Hepatocyte (in vitro differentiated cells): ENCODE results near the gene FOLR1.

Source experiments
- EZH2 ChIP-seq: fragments of 200-600 bp; sonication (generic); IDR thresholded peaks from 2 replicates; pipeline ENCODE4 v1.6.1; 2016; ENCODE audit warnings: antibody characterized with exemption, mild to moderate bottlenecking, borderline replicate concordance
- EZH2phosphoT487 ChIP-seq: fragments of 200-600 bp; sonication (generic); IDR thresholded peaks from one replicate; pipeline ENCODE4 v1.6.1; 2018; ENCODE audit warnings: antibody characterized with exemption, mild to moderate bottlenecking, low read depth, moderate library complexity; ENCODE audit not compliant: unreplicated experiment, severe bottlenecking
- TF ChIP-seq, protein P1 (sequence below): fragments of 200-600 bp; sonication (generic); IDR thresholded peaks from 2 replicates; pipeline ENCODE4 v1.5.1; 2016; ENCODE audit warnings: antibody characterized with exemption, mild to moderate bottlenecking; ENCODE audit not compliant: poor library complexity

DNA sequence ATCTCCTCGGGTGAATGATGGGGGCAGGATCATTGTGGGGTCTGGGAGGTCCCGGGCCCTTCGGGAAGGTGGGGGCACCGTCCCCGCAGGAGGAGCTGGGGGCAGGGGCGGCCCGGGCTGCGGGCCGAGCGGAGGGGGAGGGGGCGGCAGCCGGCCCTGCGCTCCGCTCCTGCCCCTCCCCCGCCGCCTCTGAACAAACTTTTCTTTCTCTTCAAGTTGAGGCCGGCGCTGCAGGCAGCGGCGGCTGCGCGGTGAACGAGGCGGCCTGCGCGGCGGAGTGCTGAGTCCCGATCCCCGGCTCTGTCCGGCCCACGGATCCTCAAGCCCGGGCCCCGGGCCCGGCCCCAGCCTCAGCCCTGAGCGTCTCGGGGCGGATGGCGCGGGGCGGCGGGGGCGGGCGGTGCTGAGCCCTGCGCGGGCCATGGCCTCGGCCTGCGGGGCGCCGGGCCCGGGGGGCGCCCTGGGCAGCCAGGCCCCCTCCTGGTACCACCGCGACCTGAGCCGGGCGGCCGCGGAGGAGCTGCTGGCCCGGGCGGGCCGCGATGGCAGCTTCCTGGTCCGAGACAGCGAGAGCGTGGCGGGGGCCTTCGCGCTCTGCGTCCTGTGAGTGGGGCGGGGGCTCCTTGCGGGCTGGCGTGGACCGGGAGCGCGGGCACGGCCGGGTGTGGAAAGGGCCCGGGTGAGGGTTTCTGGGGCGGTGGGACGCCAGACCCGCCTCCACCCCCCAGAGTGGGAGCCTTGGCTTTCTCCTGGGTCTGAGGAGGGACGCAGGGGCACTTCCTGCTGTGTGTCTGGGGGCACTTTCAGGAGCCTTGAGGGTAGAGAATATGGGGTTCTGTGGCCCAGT, 32.8 kb downstream of the FOLR1 start, which contains the start of gene INPPL1:
- TF ChIP-seq, protein P1, sequence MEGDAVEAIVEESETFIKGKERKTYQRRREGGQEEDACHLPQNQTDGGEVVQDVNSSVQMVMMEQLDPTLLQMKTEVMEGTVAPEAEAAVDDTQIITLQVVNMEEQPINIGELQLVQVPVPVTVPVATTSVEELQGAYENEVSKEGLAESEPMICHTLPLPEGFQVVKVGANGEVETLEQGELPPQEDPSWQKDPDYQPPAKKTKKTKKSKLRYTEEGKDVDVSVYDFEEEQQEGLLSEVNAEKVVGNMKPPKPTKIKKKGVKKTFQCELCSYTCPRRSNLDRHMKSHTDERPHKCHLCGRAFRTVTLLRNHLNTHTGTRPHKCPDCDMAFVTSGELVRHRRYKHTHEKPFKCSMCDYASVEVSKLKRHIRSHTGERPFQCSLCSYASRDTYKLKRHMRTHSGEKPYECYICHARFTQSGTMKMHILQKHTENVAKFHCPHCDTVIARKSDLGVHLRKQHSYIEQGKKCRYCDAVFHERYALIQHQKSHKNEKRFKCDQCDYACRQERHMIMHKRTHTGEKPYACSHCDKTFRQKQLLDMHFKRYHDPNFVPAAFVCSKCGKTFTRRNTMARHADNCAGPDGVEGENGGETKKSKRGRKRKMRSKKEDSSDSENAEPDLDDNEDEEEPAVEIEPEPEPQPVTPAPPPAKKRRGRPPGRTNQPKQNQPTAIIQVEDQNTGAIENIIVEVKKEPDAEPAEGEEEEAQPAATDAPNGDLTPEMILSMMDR, result no peak
- no peak for TF ChIP-seq EZH2
- no peak for TF ChIP-seq EZH2phosphoT487
